HepG2 (cell line): ENCODE data around the gene APOLD1. TPM values are rescaled to one million over a fixed set of nuclear protein-coding genes. Genes with fewer than 3 reads are reported as not detected.
A peak's percentile ranks its signal among the peaks of the same experiment; 100 is the strongest.

ENCODE experiments used
- DMAP1 ChIP-seq: IDR thresholded peaks from 2 replicates; pipeline ENCODE4 v1.6.1; 2016
- FOXK2 ChIP-seq: fragments of 450-650 bp; IDR thresholded peaks from 2 replicates; pipeline ENCODE4 v1.6.1; 2016
- GABPA ChIP-seq, 2 experiments: IDR thresholded peaks; 2 replicates each; pipeline ENCODE4 v1.6.1; 2011 to 2016; ENCODE audit warnings: low read depth in 2 of 2, low read length in 1 of 2, missing biosample characterization in 1 of 2, missing genetic modification characterization in 1 of 2
- MED8 ChIP-seq: sonication (generic); formaldehyde crosslinking; IDR thresholded peaks from 2 replicates; pipeline ENCODE4 v1.8.1; 2023; ENCODE audit warnings: mild to moderate bottlenecking, missing genetic modification reagents; ENCODE audit not compliant: insufficient replicate concordance
- SNAI1 ChIP-seq: sonication (generic); formaldehyde crosslinking; IDR thresholded peaks from 2 replicates; pipeline ENCODE4 v1.5.0; 2020; ENCODE audit warnings: mild to moderate bottlenecking, missing genetic modification reagents, borderline replicate concordance
- STAG1 ChIP-seq: sonication (generic); formaldehyde crosslinking; IDR thresholded peaks from 2 replicates; pipeline ENCODE4 v1.4.0; 2020; ENCODE audit warnings: missing genetic modification reagents
- TMF1 ChIP-seq: sonication (generic); formaldehyde crosslinking; IDR thresholded peaks from 2 replicates; pipeline ENCODE4 v1.8.1; 2022; ENCODE audit warnings: low read depth, missing genetic modification reagents
- ZNF12 ChIP-seq: sonication (generic); formaldehyde crosslinking; IDR thresholded peaks from 2 replicates; pipeline ENCODE4 v1.5.0; 2020; ENCODE audit warnings: missing genetic modification reagents
- ZNF17 ChIP-seq: sonication (generic); formaldehyde crosslinking; IDR thresholded peaks from 2 replicates; pipeline ENCODE4 v1.5.0; 2020; ENCODE audit warnings: mild to moderate bottlenecking, missing genetic modification reagents
- ZNF33A ChIP-seq: sonication (generic); formaldehyde crosslinking; IDR thresholded peaks from 2 replicates; pipeline ENCODE4 v1.5.1; 2020; ENCODE audit warnings: missing genetic modification reagents, mild to moderate bottlenecking, moderate library complexity, borderline replicate concordance
- ZNF549 ChIP-seq: sonication (generic); formaldehyde crosslinking; IDR thresholded peaks from 2 replicates; pipeline ENCODE4 v1.5.0; 2020; ENCODE audit warnings: missing genetic modification reagents
- ZNF577 ChIP-seq: sonication (generic); formaldehyde crosslinking; IDR thresholded peaks from 2 replicates; pipeline ENCODE4 v1.4.0; 2020; ENCODE audit warnings: mild to moderate bottlenecking, low read depth, missing genetic modification reagents, borderline replicate concordance
- ZSCAN9 ChIP-seq: IDR thresholded peaks from 2 replicates; pipeline ENCODE4 v1.6.1; 2016; ENCODE audit warnings: borderline replicate concordance
- polyA plus RNA-seq, 8 experiments: library from polyadenylated mRNA; depleted of rRNA in 3 of 8; stranded (reverse) in 7 of 8; unstranded in 1 of 8; fragments of >200 nt; fragmentation: Illumina TruSeq in 4 of 8; extraction: Trizol in 4 of 8; gene quantifications; 2 replicates each; pipeline versions ENCODE4 v1.2.1 to v1.2.3, GENCODE V29; 2011 to 2016; ENCODE audit warnings: low read depth in 4 of 8, missing spikeins in 1 of 8, mixed read lengths in 1 of 8; ENCODE audit not compliant: insufficient read depth in 1 of 8
- total RNA-seq, 5 experiments: library from RNA; depleted of rRNA; stranded (reverse); fragments of >200 nt; fragmentation: Illumina TruSeq; extraction: Trizol; gene quantifications; 2 replicates each; pipeline ENCODE4 v1.2.3, GENCODE V29; 2016; ENCODE audit warnings: low read depth in 1 of 5
- TF ChIP-seq, protein P1 (sequence below): sonication (generic); formaldehyde crosslinking; IDR thresholded peaks from 2 replicates; pipeline ENCODE4 v1.4.0; 2020; ENCODE audit warnings: low read depth, mild to moderate bottlenecking, missing genetic modification reagents
- TF ChIP-seq, protein P2 (sequence below): sonication (generic); formaldehyde crosslinking; IDR thresholded peaks from 2 replicates; pipeline ENCODE4 v1.5.1; 2020; ENCODE audit warnings: missing genetic modification reagents, mild to moderate bottlenecking, borderline replicate concordance
- TF ChIP-seq, protein P3 (sequence below): sonication (generic); formaldehyde crosslinking; IDR thresholded peaks from 2 replicates; pipeline ENCODE4 v1.8.1; 2023; ENCODE audit warnings: mild to moderate bottlenecking, moderate library complexity, missing genetic modification reagents
- TF ChIP-seq, protein P4 (sequence below): sonication (generic); formaldehyde crosslinking; conservative IDR thresholded peaks from 2 replicates; pipeline ENCODE4 v1.4.0; 2020; ENCODE audit warnings: mild to moderate bottlenecking, missing genetic modification reagents, moderate library complexity

Gene APOLD1
- total and polyA plus RNA-seq, 2 of the 13 experiments (the other 11 are each of a cell fraction or from before 2014, with no cell fraction given), result 0.20 to 0.84 TPM

DNA sequence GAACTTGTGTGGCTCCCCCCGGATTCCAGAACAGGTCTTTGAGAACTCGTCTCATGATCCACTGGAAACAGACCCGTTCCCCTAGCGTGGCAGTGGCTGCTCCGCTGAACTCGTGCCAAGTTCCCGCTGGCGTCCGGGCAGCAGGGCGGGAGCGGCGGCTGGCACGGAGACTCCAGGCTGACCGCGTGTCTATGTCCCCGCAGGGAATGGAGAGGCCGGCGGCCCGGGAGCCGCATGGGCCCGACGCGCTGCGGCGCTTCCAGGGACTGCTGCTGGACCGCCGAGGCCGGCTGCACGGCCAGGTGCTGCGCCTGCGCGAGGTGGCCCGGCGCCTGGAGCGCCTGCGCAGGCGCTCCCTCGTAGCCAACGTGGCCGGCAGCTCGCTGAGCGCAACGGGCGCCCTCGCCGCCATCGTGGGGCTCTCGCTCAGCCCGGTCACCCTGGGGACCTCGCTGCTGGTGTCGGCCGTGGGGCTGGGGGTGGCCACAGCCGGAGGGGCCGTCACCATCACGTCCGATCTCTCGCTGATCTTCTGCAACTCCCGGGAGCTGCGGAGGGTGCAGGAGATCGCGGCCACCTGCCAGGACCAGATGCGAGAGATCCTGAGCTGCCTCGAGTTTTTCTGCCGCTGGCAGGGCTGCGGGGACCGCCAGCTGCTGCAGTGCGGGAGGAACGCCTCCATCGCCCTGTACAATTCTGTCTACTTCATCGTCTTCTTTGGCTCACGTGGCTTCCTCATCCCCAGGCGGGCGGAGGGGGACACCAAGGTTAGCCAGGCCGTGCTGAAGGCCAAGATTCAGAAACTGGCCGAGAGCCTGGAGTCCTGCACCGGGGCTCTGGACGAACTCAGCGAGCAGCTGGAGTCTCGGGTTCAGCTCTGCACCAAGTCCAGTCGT, 1.5 kb downstream of the APOLD1 start (continued):
- TF ChIP-seq SNAI1 (CRISPR knock-in tag) (no peak), ZNF12 (CRISPR knock-in tag) (peak; percentile 70; the same call in 1 of the 2 replicates), ZNF577 (no peak), DMAP1 (CRISPR knock-in tag) (0 out of 2 replicates have a peak, but pooled peaks have one; percentile 27), TMF1 (CRISPR knock-in tag) (0 out of 2 replicates have a peak, but pooled peaks have one; percentile 46), ZNF549 (CRISPR knock-in tag) (no peak), FOXK2 (no peak), GABPA (IDR thresholded peaks at IDR 0.05; ENCODE audit: low read depth, low read length) (no peak), GABPA (CRISPR knock-in tag; IDR thresholded peaks at IDR 0.05; ENCODE audit: low read depth) (no peak), ZSCAN9 (CRISPR knock-in tag) (peak; percentile 60; the same call in 1 of the 2 replicates), STAG1 (no peak), MED8 (CRISPR knock-in tag) (peak; percentile 53), ZNF17 (CRISPR knock-in tag) (no peak), ZNF33A (CRISPR knock-in tag) (no peak)
- TF ChIP-seq, protein P1, sequence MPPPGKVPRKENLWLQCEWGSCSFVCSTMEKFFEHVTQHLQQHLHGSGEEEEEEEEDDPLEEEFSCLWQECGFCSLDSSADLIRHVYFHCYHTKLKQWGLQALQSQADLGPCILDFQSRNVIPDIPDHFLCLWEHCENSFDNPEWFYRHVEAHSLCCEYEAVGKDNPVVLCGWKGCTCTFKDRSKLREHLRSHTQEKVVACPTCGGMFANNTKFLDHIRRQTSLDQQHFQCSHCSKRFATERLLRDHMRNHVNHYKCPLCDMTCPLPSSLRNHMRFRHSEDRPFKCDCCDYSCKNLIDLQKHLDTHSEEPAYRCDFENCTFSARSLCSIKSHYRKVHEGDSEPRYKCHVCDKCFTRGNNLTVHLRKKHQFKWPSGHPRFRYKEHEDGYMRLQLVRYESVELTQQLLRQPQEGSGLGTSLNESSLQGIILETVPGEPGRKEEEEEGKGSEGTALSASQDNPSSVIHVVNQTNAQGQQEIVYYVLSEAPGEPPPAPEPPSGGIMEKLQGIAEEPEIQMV (CRISPR knock-in tag), result peak; percentile 70; the same call in 1 of the 2 replicates
- TF ChIP-seq, protein P2, sequence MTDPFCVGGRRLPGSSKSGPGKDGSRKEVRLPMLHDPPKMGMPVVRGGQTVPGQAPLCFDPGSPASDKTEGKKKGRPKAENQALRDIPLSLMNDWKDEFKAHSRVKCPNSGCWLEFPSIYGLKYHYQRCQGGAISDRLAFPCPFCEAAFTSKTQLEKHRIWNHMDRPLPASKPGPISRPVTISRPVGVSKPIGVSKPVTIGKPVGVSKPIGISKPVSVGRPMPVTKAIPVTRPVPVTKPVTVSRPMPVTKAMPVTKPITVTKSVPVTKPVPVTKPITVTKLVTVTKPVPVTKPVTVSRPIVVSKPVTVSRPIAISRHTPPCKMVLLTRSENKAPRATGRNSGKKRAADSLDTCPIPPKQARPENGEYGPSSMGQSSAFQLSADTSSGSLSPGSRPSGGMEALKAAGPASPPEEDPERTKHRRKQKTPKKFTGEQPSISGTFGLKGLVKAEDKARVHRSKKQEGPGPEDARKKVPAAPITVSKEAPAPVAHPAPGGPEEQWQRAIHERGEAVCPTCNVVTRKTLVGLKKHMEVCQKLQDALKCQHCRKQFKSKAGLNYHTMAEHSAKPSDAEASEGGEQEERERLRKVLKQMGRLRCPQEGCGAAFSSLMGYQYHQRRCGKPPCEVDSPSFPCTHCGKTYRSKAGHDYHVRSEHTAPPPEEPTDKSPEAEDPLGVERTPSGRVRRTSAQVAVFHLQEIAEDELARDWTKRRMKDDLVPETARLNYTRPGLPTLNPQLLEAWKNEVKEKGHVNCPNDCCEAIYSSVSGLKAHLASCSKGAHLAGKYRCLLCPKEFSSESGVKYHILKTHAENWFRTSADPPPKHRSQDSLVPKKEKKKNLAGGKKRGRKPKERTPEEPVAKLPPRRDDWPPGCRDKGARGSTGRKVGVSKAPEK (CRISPR knock-in tag), result no peak
- TF ChIP-seq, protein P3, sequence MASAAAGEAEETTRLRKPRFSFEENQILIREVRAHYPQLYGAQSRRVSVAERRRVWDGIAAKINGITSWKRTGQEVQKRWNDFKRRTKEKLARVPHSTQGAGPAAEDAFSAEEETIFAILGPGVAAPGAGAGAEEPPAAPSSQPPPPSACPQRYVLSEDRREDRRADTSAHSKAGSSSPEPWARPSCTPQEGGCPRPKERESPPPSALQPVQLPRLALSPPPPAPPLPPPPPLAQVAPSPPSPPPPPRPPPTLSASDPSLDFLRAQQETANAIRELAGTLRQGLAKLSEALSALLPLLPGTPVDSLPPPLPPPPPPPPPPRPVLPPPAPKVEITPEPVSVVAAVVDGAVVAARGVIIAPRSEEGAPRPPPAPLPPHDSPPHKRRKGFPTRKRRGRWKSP (CRISPR knock-in tag), result 0 out of 2 replicates have a peak, but pooled peaks have one; percentile 6
- TF ChIP-seq, protein P4, sequence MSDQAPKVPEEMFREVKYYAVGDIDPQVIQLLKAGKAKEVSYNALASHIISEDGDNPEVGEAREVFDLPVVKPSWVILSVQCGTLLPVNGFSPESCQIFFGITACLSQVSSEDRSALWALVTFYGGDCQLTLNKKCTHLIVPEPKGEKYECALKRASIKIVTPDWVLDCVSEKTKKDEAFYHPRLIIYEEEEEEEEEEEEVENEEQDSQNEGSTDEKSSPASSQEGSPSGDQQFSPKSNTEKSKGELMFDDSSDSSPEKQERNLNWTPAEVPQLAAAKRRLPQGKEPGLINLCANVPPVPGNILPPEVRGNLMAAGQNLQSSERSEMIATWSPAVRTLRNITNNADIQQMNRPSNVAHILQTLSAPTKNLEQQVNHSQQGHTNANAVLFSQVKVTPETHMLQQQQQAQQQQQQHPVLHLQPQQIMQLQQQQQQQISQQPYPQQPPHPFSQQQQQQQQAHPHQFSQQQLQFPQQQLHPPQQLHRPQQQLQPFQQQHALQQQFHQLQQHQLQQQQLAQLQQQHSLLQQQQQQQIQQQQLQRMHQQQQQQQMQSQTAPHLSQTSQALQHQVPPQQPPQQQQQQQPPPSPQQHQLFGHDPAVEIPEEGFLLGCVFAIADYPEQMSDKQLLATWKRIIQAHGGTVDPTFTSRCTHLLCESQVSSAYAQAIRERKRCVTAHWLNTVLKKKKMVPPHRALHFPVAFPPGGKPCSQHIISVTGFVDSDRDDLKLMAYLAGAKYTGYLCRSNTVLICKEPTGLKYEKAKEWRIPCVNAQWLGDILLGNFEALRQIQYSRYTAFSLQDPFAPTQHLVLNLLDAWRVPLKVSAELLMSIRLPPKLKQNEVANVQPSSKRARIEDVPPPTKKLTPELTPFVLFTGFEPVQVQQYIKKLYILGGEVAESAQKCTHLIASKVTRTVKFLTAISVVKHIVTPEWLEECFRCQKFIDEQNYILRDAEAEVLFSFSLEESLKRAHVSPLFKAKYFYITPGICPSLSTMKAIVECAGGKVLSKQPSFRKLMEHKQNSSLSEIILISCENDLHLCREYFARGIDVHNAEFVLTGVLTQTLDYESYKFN (CRISPR knock-in tag), result peak; percentile 36; the same call in 1 of the 2 replicates
